Activated T-cell treated with anti-CD3 and anti-CD28 coated beads, Interleukin-2, amount 50 U/mL, for 24 hours (primary cell): ENCODE data around the gene CACNA2D4.
A peak's percentile ranks its signal among the peaks of the same experiment; 100 is the strongest.

Source experiments
- DNase-seq: peaks from one replicate; pipeline ENCODE4 v3.0.0-alpha.2; 2020
- H3K27ac Mint-ChIP-seq: 2 replicates; pipeline ENCODE4 v1.8.0; 2020; ENCODE audit warnings: mild to moderate bottlenecking, mixed read lengths
- H3K27me3 Mint-ChIP-seq: 2 replicates; pipeline ENCODE4 v1.8.0; 2020; ENCODE audit warnings: mixed read lengths
- H3K36me3 Mint-ChIP-seq: 2 replicates; pipeline ENCODE4 v1.8.0; 2020; ENCODE audit warnings: low read depth, mixed read lengths
- H3K4me1 Mint-ChIP-seq: 2 replicates; pipeline ENCODE4 v1.8.0; 2020; ENCODE audit warnings: low read depth, mixed read lengths
- H3K4me3 Mint-ChIP-seq: 2 replicates; pipeline ENCODE4 v1.8.0; 2020; ENCODE audit warnings: mild to moderate bottlenecking, moderate library complexity, mixed read lengths
- H3K9me3 Mint-ChIP-seq: 2 replicates; pipeline ENCODE4 v1.8.0; 2020; ENCODE audit warnings: mixed read lengths

CACNA2D4 gene

DNA sequence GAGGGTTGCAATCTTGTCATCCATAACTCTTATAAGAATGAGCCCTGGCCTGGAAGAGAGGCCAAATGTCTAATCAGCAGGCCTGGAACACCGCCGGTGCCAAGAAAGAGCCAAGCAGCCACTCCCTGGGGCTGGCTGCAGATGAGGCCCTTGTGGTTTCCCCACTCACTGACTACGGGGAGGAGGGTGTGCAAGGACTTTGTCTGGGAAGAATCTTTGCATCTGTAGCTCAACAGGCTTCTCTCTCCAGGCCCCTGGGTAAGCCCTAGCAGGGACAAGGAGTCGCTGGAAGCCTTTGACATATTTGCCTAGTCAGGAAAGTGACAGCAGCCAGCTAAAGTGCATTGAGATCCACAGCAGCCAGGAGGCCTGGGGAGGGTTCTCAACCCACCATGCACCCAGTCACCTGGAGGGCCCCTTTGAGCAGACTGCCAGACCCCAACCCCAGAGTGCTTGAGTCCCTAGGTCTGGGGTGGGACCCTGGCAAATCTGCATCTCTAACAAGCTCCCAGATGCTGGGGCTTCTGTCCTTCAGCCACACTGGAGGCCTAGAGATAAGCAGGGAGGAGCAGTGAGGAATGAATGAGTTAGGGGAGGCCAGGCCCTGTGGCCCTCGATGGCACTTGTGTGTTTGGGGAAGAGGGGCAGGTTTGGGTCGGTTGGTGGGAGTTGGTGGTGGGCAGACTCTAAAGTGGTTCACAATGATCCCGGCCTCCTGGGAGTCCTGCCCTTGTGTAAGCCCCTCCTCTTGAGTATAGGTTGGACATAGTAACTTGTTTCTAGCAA, 112.0 kb downstream of the CACNA2D4 start:
- peaks cover 20% of the 10 kb centered on the region for H3K4me1 Mint-ChIP-seq
- H3K27ac Mint-ChIP-seq = no peak overlapping the region
- H3K4me3 Mint-ChIP-seq = no peak overlapping the region
- no peaks in the 10 kb centered on the region for H3K27me3 Mint-ChIP-seq
- H3K36me3 Mint-ChIP-seq = no peaks in the 10 kb centered on the region
- DNase-seq = no peak
- H3K9me3 Mint-ChIP-seq = peaks cover 3% of the 10 kb centered on the region

DNA sequence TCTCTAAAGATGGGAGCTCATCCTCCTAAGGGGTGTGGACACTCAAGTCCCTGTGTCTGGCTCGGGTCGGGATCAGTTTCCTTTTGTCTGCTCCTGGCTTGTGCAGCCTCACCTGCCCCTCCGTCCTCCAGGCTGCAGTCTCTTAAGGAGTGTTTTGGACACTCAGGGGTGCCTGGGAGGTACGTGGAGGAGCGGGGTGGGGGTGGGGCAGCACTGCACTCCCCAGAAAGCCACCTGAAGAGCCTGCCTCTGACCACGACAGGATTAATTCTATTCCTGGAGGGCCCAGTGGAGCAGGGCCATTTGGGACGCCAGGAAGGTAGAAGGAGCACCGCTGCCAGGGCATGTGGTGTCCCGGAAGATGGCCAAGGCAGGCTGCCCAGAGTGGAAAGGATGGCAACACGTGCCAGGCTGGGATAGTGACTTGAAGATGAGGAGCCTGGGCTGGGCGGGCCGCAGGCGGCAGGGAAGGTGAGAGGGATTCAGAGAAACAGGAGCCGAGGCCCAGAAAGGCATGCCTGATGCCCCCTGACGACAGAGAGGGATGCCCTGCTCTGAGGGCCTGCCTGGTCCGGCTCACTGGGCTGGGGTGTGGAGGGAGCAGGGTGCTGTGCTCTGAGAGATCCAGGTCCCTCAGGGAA, 112.9 kb downstream of the CACNA2D4 start:
- peaks cover 17% of the 10 kb centered on the region for H3K4me1 Mint-ChIP-seq
- H3K9me3 Mint-ChIP-seq = peaks cover 3% of the 10 kb centered on the region
- H3K36me3 Mint-ChIP-seq = no peaks in the 10 kb centered on the region
- no peak overlapping the region for H3K4me3 Mint-ChIP-seq
- H3K27ac Mint-ChIP-seq = no peak overlapping the region
- H3K27me3 Mint-ChIP-seq = no peaks in the 10 kb centered on the region
- no peak for DNase-seq

DNA sequence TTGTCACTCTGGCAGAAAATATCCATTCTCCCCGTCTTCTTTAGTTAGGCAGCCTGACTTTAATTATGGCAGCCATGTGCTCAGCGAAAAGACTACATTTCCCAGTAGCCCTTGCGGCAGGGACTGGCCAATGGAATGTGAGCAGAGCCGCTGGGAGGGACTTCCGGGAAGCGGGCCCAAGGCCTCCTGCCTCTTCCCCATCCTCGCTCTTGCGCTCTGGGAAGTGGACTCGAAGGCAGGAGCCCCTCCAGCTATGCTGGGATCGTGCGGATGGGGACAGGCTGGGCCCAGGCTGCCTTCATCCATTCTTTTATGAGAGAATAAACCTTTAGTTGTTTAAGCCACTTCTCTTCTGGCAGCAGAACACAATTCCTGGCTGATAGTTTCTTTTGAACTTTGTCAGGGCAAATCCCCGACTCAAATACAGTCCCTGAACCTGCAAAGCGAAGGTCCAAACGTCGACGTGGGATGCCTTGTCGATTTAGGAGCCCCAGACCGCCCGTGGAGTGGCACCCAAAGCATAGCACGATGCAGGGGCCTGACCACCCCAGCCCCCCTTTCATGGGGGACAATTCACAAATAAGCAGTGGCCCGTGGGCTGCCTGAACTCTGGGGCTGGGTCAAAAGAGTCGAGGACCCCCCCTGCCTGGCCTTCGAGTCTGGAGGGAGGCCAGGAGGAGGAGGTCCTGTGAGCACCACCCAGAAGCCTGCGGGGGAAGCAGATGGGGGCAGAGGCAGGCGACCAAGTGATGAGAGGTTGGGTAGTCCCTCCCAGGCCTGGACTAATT, 113.7 kb downstream of the CACNA2D4 start:
- DNase-seq = peak; percentile 86
- H3K27ac Mint-ChIP-seq = peak overlapping the region; percentile 92
- H3K4me1 Mint-ChIP-seq = peaks cover 10% of the 10 kb centered on the region
- peaks cover 3% of the 10 kb centered on the region for H3K9me3 Mint-ChIP-seq
- H3K27me3 Mint-ChIP-seq = no peaks in the 10 kb centered on the region
- H3K36me3 Mint-ChIP-seq = no peaks in the 10 kb centered on the region
- H3K4me3 Mint-ChIP-seq = no peak overlapping the region

DNA sequence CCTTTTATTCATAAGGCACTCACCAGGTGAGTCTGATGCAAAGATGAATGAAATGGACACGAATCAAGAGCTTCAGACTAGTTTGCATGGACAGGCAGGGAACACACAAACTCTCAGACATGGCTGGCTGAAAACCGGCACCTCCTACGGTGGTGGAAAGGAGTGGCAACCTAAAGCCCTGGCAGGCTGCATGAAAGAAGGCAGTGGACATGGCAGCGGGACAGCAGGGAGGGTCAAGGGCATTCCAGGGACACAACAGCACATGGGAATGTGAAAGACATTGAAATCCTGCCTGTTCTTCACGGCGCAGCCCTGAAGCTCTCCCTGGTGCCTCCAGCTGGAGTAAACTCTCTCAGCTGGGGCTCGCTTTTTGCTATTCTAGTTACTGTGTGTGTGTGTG, 114.7 kb downstream of the CACNA2D4 start:
- peaks cover 7% of the 10 kb centered on the region for H3K4me1 Mint-ChIP-seq
- peaks cover 3% of the 10 kb centered on the region for H3K9me3 Mint-ChIP-seq
- peak; percentile 29 for DNase-seq
- no peaks in the 10 kb centered on the region for H3K27me3 Mint-ChIP-seq
- H3K36me3 Mint-ChIP-seq = no peaks in the 10 kb centered on the region
- no peak overlapping the region for H3K27ac Mint-ChIP-seq
- H3K4me3 Mint-ChIP-seq = no peak overlapping the region

DNA sequence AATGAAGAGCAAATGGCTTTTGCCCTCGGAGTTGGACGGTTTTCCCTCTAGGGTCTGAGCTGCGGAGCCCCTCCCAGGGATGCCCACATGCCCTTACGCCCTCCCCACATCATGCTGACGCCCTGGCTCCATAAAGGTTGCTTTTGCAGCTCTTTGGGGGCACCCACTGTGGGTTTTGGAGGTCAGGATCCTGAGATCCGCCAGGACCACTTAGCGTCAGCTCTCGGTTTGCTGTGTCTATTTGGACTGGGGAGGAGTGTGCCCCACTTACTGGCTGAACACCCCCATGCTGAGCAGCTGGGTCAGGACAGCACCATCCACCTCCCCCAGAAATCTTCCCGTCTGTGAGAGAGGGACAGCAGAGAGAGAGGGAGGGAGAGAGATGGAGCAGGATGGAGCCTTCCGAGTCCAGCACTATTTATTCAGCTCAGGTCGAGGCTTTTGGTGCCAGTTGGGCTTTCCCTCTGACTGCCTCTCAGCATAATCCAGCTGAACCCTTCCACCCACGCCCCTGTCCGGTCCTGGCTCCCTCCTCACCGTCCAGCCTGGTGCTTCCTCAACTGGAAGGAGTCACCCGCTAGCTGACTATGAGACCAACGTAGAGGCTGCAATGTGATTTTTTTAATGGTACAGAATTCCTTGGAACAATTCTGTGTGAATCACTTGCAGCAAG, 117.0 kb downstream of the CACNA2D4 start:
- H3K27ac Mint-ChIP-seq = no peak overlapping the region
- H3K9me3 Mint-ChIP-seq = peaks cover 3% of the 10 kb centered on the region
- no peaks in the 10 kb centered on the region for H3K36me3 Mint-ChIP-seq
- H3K27me3 Mint-ChIP-seq = no peaks in the 10 kb centered on the region
- DNase-seq = peak; percentile 23
- H3K4me1 Mint-ChIP-seq = peaks cover 7% of the 10 kb centered on the region
- H3K4me3 Mint-ChIP-seq = no peak overlapping the region

DNA sequence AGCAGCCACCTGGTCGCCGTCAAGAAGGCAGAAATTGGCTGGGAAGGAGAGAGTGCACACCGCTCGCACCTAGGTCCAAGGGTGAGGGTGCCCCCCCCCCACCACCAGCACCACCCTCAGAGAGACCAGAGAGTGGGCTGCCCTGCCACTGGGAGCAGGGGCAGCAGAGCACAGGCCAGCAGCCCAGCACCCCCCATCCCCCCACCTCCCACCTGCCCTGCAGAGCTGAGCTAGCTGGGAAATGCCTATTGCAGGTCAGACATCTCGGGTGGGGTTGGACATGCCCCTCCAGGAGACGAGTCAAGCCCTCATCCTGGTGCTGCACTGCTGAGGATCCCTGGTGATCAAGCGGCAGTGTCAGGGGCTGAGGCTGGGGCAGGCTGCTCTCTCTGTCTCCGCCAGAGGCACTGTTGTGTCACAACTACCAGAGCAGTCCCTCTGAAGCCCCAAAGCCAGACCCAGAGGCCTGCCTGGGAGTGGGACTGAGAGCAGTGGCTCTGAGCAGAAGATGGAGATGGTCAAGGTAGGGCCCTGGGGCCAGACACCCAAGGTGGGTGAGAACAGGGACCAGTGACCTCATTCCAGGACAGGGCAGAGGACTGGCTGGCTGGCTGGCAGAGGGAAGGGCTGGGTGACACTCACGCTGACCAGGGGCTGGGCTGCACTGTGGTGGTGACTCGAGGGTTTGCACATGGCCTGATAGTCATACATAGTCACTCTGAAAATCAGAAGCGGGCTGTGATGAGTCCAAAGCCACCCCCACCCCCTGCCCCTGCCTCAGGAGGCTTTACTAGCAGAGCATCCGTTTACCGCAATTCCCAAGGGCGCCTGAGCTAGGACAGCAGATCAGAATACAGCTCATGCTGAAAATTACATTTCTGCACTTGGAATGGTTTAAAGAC, 117.8 kb downstream of the CACNA2D4 start:
- Mint-ChIP-seq H3K9me3 (peaks cover 3% of the 10 kb centered on the region), H3K4me1 (peaks cover 12% of the 10 kb centered on the region)
- peak; percentile 36 for DNase-seq

DNA sequence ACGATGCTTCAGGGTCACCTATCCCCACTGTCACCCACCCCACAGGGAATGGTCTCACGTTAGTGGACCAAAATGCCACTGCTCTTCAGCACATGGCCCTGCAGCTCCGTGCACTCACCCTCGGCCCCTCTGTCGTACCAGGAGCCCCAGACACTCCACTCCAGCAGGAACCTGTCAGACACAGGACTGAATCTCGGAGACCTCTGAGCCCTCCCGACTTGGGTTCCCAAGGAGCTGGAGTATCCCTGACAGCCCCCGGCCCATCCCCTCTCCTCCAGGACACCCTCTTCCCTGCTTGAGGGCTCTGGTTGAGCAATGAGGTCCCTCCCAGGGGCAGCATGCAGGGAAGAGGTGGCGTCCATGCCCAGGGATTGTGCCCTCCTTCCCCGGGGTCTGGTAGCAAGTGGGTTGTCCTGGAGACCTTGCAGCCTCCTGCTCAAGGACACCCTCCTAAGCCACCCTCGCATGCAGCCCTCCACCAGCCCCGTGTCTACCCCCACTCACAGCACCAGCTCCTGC, 118.5 kb downstream of the CACNA2D4 start:
- H3K4me1 Mint-ChIP-seq = peaks cover 15% of the 10 kb centered on the region
- H3K9me3 Mint-ChIP-seq = peaks cover 3% of the 10 kb centered on the region
- no peak for DNase-seq
- H3K27ac Mint-ChIP-seq = no peak overlapping the region
- H3K36me3 Mint-ChIP-seq = no peaks in the 10 kb centered on the region
- H3K4me3 Mint-ChIP-seq = no peak overlapping the region
- no peaks in the 10 kb centered on the region for H3K27me3 Mint-ChIP-seq

More for the DNA sequence above, 117.8 kb downstream of the CACNA2D4 start:
- Mint-ChIP-seq H3K36me3 (no peaks in the 10 kb centered on the region), H3K4me3 (no peak overlapping the region), H3K27me3 (no peaks in the 10 kb centered on the region), H3K27ac (no peak overlapping the region)

DNA sequence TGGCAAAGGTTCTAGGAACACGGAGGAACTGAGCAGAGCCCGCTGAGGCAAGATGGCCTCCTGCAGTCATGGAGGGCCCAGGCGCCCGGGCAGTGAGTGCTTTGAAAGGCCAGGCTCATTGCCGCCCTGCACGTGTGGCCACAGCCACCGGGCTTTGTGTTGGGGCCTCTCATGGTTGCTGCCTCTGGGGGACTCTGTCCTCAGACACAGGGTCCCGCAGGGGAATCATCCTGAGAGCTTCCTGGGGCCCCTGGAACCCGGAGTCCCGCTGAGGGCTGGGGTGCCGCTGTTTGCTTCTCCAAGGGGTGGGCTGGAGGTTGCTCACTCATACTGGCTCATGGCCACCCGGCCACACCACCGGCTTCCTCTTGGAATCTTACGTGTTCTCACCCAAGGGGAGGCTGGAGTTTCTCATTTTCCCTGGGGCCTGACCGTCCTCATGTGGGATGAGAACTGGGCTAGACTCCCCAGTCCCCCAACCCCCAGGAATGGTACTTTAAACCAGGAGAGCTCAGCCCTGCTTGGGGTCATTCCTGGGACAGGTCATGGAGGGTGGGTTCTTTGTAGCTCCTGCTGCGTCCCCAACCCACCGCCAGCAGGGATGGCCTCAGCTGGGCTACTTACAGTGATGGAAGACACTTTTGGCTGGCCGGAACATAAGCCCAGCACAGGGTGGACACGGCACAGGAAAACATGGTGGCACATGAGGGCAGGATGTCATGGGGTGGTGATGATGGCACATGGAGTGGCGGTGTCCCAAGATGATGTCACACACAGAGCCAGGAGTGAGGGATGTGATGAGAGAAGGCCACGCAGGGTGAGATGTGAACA, 119.2 kb downstream of the CACNA2D4 start:
- H3K27ac Mint-ChIP-seq = no peak overlapping the region
- H3K4me1 Mint-ChIP-seq = peaks cover 9% of the 10 kb centered on the region
- no peak overlapping the region for H3K4me3 Mint-ChIP-seq
- H3K27me3 Mint-ChIP-seq = no peaks in the 10 kb centered on the region
- peaks cover 2% of the 10 kb centered on the region for H3K9me3 Mint-ChIP-seq
- H3K36me3 Mint-ChIP-seq = no peaks in the 10 kb centered on the region
- DNase-seq = no peak

DNA sequence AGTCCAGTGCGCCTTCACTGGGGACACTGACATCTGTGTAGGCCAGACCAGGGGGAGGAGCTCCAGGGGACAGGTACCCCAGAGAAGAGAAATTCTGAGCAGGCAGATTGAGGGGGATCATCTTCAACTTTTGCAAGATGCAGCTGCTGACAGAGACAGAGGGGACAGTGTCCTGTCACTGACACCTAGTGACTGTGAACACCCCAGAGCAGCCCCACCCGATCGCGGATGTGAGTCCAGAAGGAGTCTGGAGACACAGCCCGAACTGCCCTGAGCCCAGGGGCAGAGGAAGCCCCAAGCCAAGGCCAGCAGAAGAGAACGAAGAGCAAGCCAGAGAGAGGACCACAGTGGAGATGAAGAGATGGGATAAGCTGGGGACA, 119.8 kb downstream of the CACNA2D4 start:
- H3K4me1 Mint-ChIP-seq = peaks cover 7% of the 10 kb centered on the region
- no peak overlapping the region for H3K4me3 Mint-ChIP-seq
- no peaks in the 10 kb centered on the region for H3K36me3 Mint-ChIP-seq
- H3K27me3 Mint-ChIP-seq = no peaks in the 10 kb centered on the region
- no peaks in the 10 kb centered on the region for H3K9me3 Mint-ChIP-seq
- H3K27ac Mint-ChIP-seq = peak overlapping the region; percentile 60
- DNase-seq = no peak

DNA sequence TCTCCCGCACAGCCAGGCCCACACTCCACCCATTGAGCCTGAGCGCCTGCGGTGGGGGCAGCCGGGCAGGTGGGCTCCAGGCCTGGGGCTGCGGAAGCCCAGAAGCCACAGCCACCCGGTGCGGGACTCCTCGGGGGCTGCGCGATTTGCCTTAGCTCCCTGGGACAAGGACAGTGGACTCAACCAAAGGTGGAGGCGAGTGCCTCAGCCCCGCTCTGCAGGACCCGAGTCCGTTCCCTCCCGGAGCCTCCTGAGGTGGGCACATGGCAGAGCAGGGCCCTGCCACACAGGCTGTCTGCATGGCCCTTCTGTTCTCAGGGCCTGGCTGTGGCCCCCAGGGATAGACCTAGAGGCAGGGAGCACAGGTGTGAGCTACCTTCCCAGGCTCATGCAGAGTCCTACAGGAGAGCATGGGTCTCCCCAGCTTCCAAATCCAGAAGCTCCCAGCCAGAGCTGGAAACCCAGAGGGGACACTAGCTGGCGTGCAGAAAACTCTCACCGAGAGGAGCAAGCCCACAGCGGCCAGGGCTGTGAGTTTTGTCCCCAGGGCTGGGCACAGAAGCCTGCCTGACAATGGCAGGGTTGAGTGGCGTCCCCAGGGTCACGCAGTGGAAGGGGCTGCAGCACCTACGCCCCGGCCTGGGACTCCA, 120.3 kb downstream of the CACNA2D4 start:
- DNase-seq = no peak
- H3K27me3 Mint-ChIP-seq = no peaks in the 10 kb centered on the region
- no peaks in the 10 kb centered on the region for H3K36me3 Mint-ChIP-seq
- H3K4me3 Mint-ChIP-seq = peak overlapping the region; percentile 33
- H3K4me1 Mint-ChIP-seq = peaks cover 7% of the 10 kb centered on the region
- H3K27ac Mint-ChIP-seq = no peak overlapping the region
- H3K9me3 Mint-ChIP-seq = no peaks in the 10 kb centered on the region

DNA sequence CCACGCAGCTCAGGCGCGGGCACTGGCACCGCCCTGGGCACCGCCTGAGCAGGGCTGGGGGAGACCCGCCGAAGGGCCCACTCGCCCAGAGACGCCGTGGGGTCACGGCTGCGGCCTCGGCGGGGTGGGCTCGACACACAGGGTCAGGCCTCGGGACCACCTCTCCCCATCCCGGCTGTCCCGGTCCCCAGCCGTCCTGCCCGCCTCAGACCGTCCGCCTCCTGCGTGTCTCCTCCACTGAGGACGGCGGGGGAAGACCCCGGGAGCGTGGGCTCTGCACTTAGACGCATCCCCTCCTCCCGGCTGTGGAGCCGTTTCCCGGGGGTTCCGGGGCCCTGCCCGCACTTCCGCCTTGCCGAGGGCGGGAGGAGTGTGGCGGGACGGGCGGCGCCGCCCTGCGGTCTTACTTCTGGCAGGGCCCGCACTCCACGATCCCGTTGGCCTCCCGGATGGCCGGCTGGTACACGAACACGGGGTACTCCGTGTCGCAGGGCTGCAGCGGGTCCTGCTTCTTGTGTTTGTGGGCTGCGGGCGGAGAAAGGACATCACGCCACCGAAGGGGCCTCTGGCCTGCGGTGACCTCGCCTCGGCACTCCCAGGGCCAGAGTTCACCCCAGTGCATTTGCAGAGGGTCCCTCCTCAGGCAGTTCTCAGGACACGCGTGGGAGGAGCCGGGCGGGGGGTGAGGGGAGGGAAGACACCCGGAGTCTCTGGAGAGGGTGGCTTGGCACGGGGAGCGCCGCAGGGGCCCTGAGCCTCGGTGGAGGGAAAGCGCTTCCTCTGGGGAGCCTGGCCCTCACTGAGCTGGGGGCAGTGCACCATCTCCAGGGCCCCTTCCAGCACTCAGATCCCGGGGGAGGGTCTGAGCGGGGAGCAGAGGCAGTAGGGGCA, 121.2 kb downstream of the CACNA2D4 start:
- no peaks in the 10 kb centered on the region for H3K27me3 Mint-ChIP-seq
- peaks cover 7% of the 10 kb centered on the region for H3K4me1 Mint-ChIP-seq
- DNase-seq = peak; percentile 81
- H3K9me3 Mint-ChIP-seq = no peaks in the 10 kb centered on the region
- peak overlapping the region; percentile 86 for H3K4me3 Mint-ChIP-seq
- H3K36me3 Mint-ChIP-seq = no peaks in the 10 kb centered on the region
- H3K27ac Mint-ChIP-seq = peak overlapping the region; percentile 93

DNA sequence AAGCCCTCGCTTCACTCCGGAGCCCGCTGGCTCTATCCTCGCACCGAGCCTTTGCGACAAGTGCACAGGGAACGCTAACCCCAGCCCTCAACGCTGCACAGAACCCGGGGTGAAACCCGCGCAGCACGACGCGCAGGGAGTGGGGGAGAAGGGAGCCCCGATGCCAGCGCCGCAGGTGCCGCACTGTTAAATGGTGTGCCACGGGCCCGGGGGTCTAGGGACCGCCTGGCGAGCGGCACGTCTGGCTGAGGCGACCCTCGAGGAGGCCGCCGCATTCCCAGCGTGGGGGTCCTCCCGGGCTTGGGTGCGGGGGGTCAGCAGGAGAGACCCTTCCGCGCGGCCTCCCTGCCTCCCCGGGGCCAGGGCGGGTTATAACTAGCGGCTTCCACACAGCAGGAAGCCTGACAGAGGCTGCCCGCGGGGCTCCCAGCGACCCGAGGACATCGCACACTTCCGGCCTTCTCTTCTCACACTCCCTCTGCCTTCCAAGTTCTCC, 121.9 kb downstream of the CACNA2D4 start:
- no peaks in the 10 kb centered on the region for H3K27me3 Mint-ChIP-seq
- H3K9me3 Mint-ChIP-seq = no peaks in the 10 kb centered on the region
- peaks cover 13% of the 10 kb centered on the region for H3K4me1 Mint-ChIP-seq
- peak overlapping the region; percentile 96 for H3K27ac Mint-ChIP-seq
- peak overlapping the region; percentile 86 for H3K4me3 Mint-ChIP-seq
- no peak for DNase-seq
- H3K36me3 Mint-ChIP-seq = no peaks in the 10 kb centered on the region
